ENCODE results near the gene PCCA. TPM values are rescaled to one million over a fixed set of nuclear protein-coding genes. Genes with fewer than 3 reads are reported as not detected.

PCCA gene
- total RNA-seq, 2 donors from 2014 or later = 10.9 to 12.6 TPM

DNA sequence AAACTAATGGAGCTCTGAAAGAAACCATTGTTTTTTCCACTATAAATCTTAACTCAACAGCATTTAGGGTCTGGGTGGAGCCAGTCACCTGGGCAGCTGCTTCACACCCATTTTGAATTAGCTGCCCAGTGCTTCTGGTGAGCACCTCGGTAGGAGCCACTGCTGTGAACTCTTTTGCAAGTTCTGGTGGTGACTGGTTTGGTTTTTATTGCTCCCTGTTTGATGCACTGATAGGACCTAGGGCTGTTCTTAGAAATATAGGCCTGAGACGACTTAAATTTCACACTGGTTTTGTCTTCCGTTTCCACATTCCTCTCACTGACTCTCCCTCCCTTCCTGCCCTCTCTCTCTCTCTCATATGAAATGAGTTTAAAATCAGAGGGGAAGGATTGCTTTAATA, 395.8 kb downstream of the PCCA start:
- DNase-seq (ENCODE audit: low spot score in 2 of 2) (no peak), ATAC-seq (no peak)
- no peaks in the 10 kb centered on the region for H3K36me3 Mint-ChIP-seq
- H3K27ac Mint-ChIP-seq = no peak overlapping the region
- H3K9me3 Mint-ChIP-seq = no peaks in the 10 kb centered on the region

DNA sequence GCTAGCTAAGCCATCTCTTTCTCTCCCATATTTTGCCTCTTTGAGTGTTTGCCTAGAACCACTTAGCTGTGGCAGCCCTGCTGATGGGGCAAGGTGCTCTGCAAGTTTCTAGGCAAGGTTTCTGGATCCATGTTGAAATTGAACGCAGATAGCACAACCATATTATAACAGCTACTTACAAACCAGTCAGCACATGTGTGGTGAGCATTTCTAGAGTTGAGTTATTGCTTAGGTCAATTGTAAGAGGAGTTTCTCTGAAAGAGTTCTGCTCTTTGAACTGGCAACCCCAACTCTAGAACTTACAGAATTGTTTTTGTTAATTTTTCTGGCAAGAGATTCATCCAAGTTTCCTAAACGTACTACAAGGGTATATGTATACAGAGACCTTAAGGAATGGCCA, 396.4 kb downstream of the PCCA start:
- Mint-ChIP-seq H3K36me3 (no peaks in the 10 kb centered on the region), H3K27ac (no peak overlapping the region), H3K9me3 (no peaks in the 10 kb centered on the region)
- no peak for ATAC-seq
- DNase-seq (ENCODE audit: low spot score in 2 of 2) = no peak

DNA sequence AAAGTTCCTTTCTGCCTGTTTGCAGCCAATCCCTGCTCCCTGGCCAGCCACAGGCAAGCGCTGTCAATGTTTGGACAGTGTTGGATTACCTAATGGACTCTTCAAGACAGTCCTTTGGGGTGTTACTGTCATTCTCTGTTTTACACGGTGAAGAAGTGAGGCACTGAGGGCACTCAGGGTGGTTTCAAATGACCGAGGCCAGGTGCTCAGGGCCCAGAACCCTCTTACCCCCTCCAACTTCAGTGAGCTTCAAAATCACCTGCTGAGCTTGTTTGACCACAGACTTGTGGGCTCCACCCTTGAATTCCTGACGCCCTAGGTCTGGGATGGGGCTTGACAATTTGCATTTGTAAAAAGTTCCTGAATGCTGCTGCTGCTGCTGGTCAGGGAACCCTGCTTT, 401.8 kb downstream of the PCCA start:
- Mint-ChIP-seq H3K36me3 (no peaks in the 10 kb centered on the region), H3K9me3 (no peaks in the 10 kb centered on the region), H3K27ac (no peak overlapping the region)
- ATAC-seq = no peak
- DNase-seq (ENCODE audit: low spot score in 2 of 2) = no peak

DNA sequence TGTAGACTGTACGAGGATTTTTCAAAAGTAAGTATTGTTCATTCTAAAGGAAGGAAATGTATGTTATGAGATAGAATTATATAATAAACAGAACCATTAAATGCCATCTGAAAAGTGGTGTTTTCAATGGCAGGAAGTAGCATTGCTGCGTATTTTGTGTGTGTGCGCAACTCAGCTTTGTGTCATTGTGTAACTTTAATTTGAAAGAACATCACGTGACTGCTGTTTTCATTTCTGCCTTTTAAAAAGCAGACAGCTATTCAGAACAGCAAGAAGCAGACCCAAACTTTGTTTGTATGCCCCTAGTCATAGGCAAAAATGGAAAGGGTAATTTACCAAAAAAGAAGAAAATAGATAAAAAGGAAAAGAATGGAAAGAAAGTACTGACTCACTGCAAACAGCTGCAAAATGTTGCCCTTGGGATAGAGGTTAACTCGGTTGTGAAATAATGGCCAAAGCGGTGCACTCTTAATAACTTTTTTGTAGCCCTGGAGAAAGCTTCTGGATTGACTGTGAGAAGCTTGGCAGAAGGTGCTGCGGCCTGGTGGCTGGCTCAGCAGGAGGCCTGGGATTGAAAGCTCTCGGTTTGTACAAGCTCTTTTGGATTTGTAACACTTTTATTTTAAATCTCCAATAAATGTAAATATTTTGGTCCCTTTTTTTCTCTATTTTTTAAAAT, 402.4 kb downstream of the PCCA start:
- no peak overlapping the region for H3K27ac Mint-ChIP-seq
- no peak for DNase-seq (ENCODE audit: low spot score in 2 of 2)
- no peaks in the 10 kb centered on the region for H3K36me3 Mint-ChIP-seq
- H3K9me3 Mint-ChIP-seq = no peaks in the 10 kb centered on the region
- no peak for ATAC-seq

DNA sequence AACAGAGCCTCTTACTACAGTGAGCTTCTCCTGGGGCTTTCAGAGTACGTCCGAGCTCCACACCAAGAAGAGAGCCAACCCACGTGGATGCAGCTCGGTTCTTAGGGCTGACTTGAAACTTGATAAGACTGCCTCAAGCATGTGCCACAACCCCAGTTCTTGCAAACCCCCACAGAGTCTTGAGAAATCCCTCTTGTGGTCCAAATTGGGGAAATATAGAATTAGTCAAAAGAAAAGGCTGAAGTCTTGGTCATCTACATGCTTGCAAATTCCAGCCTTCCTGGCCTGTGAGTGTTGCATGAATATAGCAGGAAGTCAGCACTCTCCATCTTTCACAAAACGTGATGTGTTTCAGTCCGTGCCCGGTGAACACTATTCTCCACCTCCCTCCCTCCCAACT, 404.5 kb downstream of the PCCA start:
- H3K9me3 Mint-ChIP-seq = no peaks in the 10 kb centered on the region
- DNase-seq (ENCODE audit: low spot score in 2 of 2) (no peak), ATAC-seq (no peak)
- no peak overlapping the region for H3K27ac Mint-ChIP-seq
- H3K36me3 Mint-ChIP-seq = no peaks in the 10 kb centered on the region

DNA sequence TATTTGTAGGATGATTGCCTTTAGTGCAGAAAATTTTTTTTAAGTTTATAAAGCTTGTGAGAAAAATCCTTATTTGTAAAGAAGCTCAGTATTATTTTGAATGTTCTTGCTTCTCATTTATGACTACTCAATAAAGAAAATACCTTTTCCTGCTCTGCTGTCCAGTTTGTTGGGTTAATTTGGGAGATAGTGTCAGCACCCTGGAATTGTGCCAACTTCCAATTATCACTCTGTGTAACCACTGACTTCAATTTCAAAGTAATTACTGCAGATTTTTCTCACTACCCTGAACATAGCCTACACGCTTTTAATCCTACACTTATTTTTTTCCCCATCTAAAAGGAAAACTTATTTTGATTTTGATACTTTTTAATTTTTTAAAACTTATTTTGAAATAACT, 406.6 kb downstream of the PCCA start:
- no peak overlapping the region for H3K27ac Mint-ChIP-seq
- ATAC-seq (no peak), DNase-seq (ENCODE audit: low spot score in 2 of 2) (no peak)
- H3K9me3 Mint-ChIP-seq = no peaks in the 10 kb centered on the region
- no peaks in the 10 kb centered on the region for H3K36me3 Mint-ChIP-seq

DNA sequence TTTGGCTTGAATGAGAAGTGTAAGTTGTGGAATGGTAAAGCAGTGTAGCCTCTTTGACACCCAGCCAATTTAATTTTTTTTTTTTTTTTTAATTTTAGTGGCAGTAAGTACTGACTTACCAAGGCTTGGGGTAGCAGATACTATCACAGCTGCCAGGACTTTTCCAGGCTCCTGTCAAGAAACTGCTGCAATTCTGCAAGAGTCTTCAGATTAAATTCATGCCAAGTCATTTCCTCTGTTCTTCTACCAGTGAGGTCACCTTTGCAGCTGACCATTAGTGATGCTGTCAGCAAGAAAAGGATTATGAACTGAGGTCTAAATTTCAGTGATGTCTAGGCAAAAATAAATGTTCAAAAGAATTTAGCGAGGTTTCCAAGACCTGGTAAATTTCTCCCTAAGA, 408.5 kb downstream of the PCCA start:
- ATAC-seq (no peak), DNase-seq (ENCODE audit: low spot score in 2 of 2) (no peak)
- H3K27ac Mint-ChIP-seq = no peak overlapping the region
- H3K36me3 Mint-ChIP-seq = no peaks in the 10 kb centered on the region
- no peaks in the 10 kb centered on the region for H3K9me3 Mint-ChIP-seq

DNA sequence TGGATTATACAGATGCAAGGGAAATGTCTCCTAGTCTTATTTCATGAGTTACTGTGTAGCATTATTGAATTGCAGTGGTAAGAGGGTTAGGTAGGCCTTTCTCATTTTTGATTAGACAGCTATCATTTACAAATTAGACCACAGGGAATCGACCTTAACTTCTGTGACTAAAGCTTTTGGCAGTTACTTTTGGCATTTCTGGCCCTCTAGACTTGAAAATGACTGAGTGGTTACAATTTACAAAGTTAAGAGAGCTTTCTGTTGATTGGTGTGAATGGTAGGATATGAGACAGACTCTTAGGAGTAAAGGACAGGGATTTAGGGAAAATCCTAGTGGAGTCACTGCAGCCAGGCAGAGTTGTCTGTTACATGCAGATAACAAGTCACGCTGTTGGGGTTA, 413.6 kb downstream of the PCCA start:
- Mint-ChIP-seq H3K27ac (no peak overlapping the region), H3K9me3 (no peaks in the 10 kb centered on the region), H3K36me3 (no peaks in the 10 kb centered on the region)
- ATAC-seq = no peak
- DNase-seq (ENCODE audit: low spot score in 2 of 2) = no peak

DNA sequence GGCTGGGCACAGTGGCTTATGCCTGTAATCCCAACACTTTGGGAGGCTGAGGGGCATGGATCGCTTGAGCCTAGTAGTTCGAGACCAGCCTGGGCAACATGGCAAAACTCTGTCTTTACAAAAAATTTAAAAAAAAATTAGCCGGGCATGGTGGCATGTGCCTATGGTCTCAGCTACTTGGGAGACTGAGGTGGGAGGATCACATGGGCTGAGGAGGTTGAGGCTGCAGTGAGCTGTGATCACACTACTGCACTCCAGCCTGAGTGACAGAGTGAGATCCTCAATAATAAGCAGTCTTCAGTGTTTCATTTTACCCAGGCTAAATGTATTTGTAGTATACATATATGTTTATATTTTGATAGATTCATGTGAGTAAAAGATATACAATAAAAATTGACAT, 414.7 kb downstream of the PCCA start:
- DNase-seq (ENCODE audit: low spot score in 2 of 2) (no peak), ATAC-seq (no peak)
- Mint-ChIP-seq H3K36me3 (no peaks in the 10 kb centered on the region), H3K9me3 (no peaks in the 10 kb centered on the region), H3K27ac (no peak overlapping the region)

DNA sequence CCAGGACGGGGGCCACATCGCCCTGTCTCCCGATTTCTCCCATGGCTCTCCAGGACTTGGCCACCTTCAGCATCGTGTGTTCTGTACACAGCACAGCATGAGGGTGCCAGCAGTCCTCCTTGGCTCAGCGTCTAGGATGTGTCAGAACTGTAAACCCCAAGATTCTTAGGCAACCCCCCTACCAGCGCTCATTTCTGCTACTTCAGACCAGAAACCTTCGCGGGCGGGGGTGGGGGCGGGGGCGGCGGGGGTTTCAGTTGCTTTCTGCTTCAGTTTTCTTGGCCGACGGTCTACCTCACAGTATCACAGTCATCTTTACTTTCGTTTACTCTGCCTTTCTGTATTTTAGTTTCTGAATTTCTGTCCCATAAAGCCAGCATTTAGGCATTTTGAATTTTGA, 417.3 kb downstream of the PCCA start:
- ATAC-seq (peak; percentile 78 to 83), DNase-seq (ENCODE audit: low spot score in 2 of 2) (peak in 1 of 2 donors; percentile 23)
- H3K9me3 Mint-ChIP-seq = no peaks in the 10 kb centered on the region
- H3K36me3 Mint-ChIP-seq = no peaks in the 10 kb centered on the region
- H3K27ac Mint-ChIP-seq = peak overlapping the region in 1 of 2 donors; percentile 57

DNA sequence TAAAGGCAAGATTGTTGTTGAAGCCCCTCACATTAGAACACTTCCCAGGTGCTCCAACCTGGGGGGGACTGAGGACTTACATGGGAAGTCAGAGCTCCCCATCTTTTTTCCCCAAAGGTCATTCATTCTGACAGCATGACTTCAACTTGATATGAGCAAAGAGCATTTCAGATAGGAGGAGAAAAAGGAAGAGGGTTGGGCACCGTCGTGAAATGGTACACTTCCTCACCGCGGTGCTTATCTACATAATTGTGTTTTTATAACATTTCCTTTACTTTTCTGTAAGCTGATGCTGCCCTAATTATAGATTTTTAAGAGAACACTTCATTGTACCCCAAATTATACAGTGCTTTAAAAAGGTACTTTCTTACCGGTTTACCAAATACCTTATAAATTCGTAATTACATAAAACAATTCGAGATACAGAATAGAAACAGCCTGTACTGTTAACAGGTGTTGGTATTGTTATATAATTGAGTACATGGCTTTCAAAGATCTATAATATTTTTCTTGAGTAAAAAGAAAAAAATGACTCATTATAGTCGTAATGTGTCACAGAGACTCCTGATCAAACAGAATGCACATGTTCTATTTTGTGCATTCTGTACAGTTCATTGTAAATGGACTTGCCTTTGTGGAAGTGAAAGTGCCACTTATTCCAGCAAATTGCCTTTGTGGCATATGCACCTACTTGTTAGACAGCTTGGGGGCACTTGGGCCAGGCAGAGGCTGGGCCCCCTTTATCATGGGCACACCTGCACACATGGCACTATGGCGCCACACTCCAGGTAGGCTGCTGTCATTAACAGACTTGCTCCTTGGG, 417.9 kb downstream of the PCCA start:
- Mint-ChIP-seq H3K27ac (peak overlapping the region in 1 of 2 donors; percentile 57), H3K36me3 (no peaks in the 10 kb centered on the region), H3K9me3 (no peaks in the 10 kb centered on the region)
- peak; percentile 69 to 83 for ATAC-seq
- peak in 1 of 2 donors; percentile 10 for DNase-seq (ENCODE audit: low spot score in 2 of 2)

DNA sequence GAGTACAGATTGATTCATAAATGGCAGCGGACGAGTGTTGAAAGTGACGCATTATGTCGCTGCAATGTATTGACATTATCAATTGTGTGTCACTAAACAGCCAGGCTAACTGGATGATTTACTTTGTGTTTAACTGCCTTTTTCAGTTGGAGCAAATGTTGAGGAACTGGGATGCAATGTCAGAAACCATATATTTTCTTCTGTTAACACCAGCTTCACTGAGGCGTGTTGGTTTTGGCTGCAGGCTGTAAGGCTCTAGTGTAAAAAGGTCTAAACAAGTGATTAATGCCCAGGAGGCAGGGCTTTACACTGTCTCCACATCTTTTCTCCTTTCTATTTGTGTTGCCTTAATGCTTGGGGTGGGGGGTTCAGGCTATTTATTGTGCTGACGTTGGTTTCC, 419.6 kb downstream of the PCCA start:
- ATAC-seq (no peak), DNase-seq (ENCODE audit: low spot score in 2 of 2) (no peak)
- Mint-ChIP-seq H3K9me3 (no peaks in the 10 kb centered on the region), H3K27ac (no peak overlapping the region), H3K36me3 (no peaks in the 10 kb centered on the region)

DNA sequence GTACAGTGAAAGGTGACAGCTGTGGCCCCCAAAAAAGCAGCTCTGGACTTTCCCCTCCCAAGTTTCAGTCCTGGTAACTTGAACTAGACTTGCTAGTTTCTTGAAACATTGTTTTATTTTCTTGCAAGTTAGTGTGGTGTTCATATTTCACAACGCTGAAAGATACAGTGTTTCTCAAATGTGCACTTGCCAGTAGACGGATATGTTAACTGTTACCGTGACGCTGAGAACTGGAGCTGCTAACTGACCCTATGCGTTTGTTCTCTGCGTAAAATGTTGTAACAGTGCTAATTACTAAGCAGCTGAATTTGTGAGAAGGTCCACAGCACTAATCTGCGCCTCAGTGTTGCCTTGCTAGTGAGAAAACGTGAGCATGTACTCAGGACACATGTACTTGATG, 420.1 kb downstream of the PCCA start:
- H3K36me3 Mint-ChIP-seq = no peaks in the 10 kb centered on the region
- no peak for DNase-seq (ENCODE audit: low spot score in 2 of 2)
- H3K9me3 Mint-ChIP-seq = no peaks in the 10 kb centered on the region
- no peak for ATAC-seq
- no peak overlapping the region for H3K27ac Mint-ChIP-seq

DNA sequence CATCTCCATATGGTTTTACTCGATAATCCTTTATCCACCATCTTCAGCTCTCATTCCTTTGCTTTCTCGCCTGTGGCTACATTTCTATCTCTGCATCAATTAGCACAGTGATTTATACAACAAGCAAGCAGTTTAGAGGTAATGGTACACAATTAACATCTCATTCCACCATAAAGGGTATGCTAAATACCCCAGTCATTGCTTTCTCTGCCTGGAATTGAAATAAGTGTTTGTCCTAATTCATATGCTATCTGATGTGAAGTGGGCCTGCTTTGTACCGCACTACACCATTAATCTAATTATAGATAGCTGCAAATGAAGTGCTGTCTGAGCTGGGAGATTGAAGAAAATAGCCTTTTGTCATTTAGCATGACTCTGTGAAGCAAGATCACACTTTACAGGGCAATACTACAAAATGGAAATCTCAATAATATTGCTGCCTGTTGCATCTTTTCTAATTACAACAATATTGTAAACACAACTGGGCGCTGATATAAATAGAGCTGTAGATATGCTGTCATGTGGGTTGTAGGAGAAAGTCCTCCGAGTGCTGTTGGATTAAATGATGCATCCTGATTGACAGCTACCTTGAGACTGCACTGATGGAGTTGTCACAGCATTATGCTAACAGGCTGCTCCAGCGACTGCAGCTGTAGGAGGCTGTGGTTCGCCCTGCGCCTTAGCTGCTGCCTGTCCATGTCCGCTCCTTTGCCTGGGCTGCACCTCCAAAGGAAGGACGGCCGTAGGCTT, 421.5 kb downstream of the PCCA start:
- ATAC-seq (no peak), DNase-seq (ENCODE audit: low spot score in 2 of 2) (no peak)
- Mint-ChIP-seq H3K27ac (no peak overlapping the region), H3K36me3 (no peaks in the 10 kb centered on the region), H3K9me3 (no peaks in the 10 kb centered on the region)

DNA sequence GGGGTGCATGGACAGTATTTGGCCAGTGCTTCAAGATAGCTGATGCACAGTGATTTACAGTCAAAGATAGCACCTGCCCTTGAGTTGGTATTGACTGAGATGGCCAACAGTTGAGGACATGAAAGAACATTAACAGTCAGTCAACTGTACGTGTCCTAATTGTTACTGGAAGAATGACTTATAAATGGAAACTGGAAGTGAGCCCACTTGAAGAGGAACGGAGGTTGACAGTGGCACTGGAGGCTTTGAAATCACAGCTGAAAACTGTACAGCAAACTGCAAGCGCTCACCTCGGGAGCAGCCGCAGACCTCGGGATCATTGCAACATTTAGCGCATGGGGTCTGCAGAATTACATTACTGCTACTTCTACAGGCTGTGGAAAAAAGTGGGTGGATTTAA, 422.6 kb downstream of the PCCA start:
- Mint-ChIP-seq H3K36me3 (no peaks in the 10 kb centered on the region), H3K27ac (no peak overlapping the region), H3K9me3 (no peaks in the 10 kb centered on the region)
- ATAC-seq (no peak), DNase-seq (ENCODE audit: low spot score in 2 of 2) (no peak)

DNA sequence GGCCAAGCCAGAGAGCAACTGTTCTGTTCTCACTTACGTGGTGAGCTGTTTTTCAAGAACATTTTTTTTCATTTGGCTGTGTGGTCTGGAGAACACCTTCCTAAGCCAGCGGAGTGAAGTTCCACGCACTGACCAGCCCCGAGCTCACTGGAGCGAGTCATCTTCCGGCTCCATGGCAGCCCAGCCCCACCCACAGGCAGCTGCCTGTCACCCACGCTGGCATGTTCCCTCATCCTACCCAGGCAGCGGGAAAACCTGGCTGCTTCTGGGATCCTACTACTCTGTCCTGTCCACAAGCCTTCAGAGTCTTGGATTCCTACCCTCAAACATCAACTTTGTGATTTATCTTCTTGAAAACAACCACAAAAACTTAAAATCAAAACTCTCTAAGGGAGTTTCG, 423.5 kb downstream of the PCCA start:
- H3K36me3 Mint-ChIP-seq = no peaks in the 10 kb centered on the region
- no peaks in the 10 kb centered on the region for H3K9me3 Mint-ChIP-seq
- no peak overlapping the region for H3K27ac Mint-ChIP-seq
- ATAC-seq (no peak), DNase-seq (ENCODE audit: low spot score in 2 of 2) (no peak)

DNA sequence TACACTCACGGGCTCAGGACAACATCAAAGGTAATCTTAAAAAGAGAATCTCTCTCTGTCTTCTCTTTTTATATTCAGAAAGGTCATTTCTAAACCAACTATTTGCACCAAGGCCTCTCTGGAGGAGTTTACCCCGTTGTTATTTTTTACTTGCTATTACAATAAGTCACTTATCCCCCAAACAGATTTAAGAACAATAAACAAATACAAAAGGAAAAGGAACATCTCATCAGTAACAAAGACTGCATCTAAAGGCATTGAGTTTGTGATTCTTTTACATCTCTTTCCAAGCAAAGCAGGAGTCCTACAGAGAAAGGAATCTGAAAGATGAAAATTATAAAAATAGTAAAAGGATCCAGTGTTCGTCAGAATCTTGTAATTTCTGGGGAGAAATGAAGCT, 424.3 kb downstream of the PCCA start:
- ATAC-seq = no peak
- Mint-ChIP-seq H3K36me3 (no peaks in the 10 kb centered on the region), H3K27ac (no peak overlapping the region), H3K9me3 (no peaks in the 10 kb centered on the region)
- no peak for DNase-seq (ENCODE audit: low spot score in 2 of 2)
